GM23338 (cell line): ENCODE data around the gene CCDC3.

Experiments used
- CTCF ChIP-seq, 2 experiments: fragments of 200-600 bp in 1 of 2; sonication (generic) in 1 of 2; conservative IDR thresholded peaks; 2 replicates each; pipeline versions ENCODE4 v1.5.1 to v1.6.1; 2016 to 2017; ENCODE audit warnings: antibody characterized with exemption in 2 of 2, low read depth in 2 of 2, mild to moderate bottlenecking in 2 of 2, moderate library complexity in 1 of 2
- EZH2 ChIP-seq: fragments of 200-600 bp; sonication (generic); IDR thresholded peaks from one replicate; pipeline ENCODE4 v1.8.0; 2017; ENCODE audit warnings: antibody characterized with exemption, mild to moderate bottlenecking, low read depth; ENCODE audit not compliant: unreplicated experiment
- EZH2phosphoT487 ChIP-seq: fragments of 200-600 bp; sonication (generic); IDR thresholded peaks from one replicate; pipeline ENCODE4 v1.8.1; 2018; ENCODE audit warnings: antibody characterized with exemption; ENCODE audit not compliant: unreplicated experiment
- NANOG ChIP-seq: IDR thresholded peaks from 2 replicates; pipeline ENCODE4 v1.6.1; 2016; ENCODE audit warnings: antibody characterized with exemption, borderline replicate concordance
- POLR2AphosphoS5 ChIP-seq: IDR thresholded peaks from 2 replicates; pipeline ENCODE4 v1.6.1; 2016; ENCODE audit warnings: antibody characterized with exemption, low read depth
- REST ChIP-seq: IDR thresholded peaks from one replicate; pipeline ENCODE4 v1.6.1; 2018; ENCODE audit warnings: antibody characterized with exemption; ENCODE audit not compliant: unreplicated experiment

- TF ChIP-seq CTCF (conservative IDR thresholded peaks at IDR 0.05; ENCODE audit: low read depth in 2 of 2) (no peak), EZH2phosphoT487 (no peak), REST (no peak), POLR2AphosphoS5 (no peak), EZH2 (no peak), NANOG (no peak)
These were observed 89.7 kb downstream of the CCDC3 start for GRCh38 chr10:12911795-12912194.
